ENCODE results near the gene LRP8.

LRP8 gene

GRCh38 chr1:53238197-53239155 is 89.4 kb downstream of the LRP8 start, which contains the start of gene MAGOH:
MAGOH (minus strand) TSS chr1:53238518; CDS start chr1:53238448, 70 bp downstream.
- peak; percentile 94 for DNase-seq (ENCODE audit: extremely low read depth, insufficient read length)
- H3K36me3 ChIP-seq (ENCODE audit: control insufficient read depth, insufficient read depth, low read length) = peaks cover 2% of the 10 kb centered on the region; the same call in 1 of the 2 replicates
- H3K27me3 ChIP-seq (replicated peaks; ENCODE audit: control insufficient read depth, insufficient read depth, low read length) = no peaks in the 10 kb centered on the region
- TF ChIP-seq CTCF (IDR thresholded peaks at IDR 0.05; ENCODE audit: insufficient read depth, low read length, poor library complexity, severe bottlenecking) = no peak
- H3K4me3 ChIP-seq (replicated peaks; ENCODE audit: low read depth, low read length) = peak within 1 kb of the TSS; percentile 85

- DNase-seq (ENCODE audit: extremely low read depth, insufficient read length) = no peak
- H3K36me3 ChIP-seq (ENCODE audit: control insufficient read depth, insufficient read depth, low read length) = peaks cover 2% of the 10 kb centered on the region; the same call in 1 of the 2 replicates
- no peak for TF ChIP-seq CTCF (IDR thresholded peaks at IDR 0.05; ENCODE audit: insufficient read depth, low read length, poor library complexity, severe bottlenecking)
- H3K27me3 ChIP-seq (replicated peaks; ENCODE audit: control insufficient read depth, insufficient read depth, low read length) = no peaks in the 10 kb centered on the region
- H3K4me3 ChIP-seq (replicated peaks; ENCODE audit: low read depth, low read length) = peak overlapping the region; percentile 85
Measured at GRCh38 chr1:53237638-53238037, 90.2 kb downstream of the LRP8 start.

GRCh38 chr1:53220962-53221286 is 106.9 kb downstream of the LRP8 start:
- no peak for TF ChIP-seq CTCF (IDR thresholded peaks at IDR 0.05; ENCODE audit: insufficient read depth, low read length, poor library complexity, severe bottlenecking)
- no peaks in the 10 kb centered on the region for H3K27me3 ChIP-seq (replicated peaks; ENCODE audit: control insufficient read depth, insufficient read depth, low read length)
- H3K4me3 ChIP-seq (replicated peaks; ENCODE audit: low read depth, low read length) = peak overlapping the region; percentile 92
- peaks cover 7% of the 10 kb centered on the region for H3K36me3 ChIP-seq (ENCODE audit: control insufficient read depth, insufficient read depth, low read length)
- DNase-seq (ENCODE audit: extremely low read depth, insufficient read length) = no peak

GRCh38 chr1:53220171-53220961 is 107.5 kb downstream of the LRP8 start, which contains the start of gene CZIB:
CZIB (minus strand) TSS chr1:53220634; CDS start chr1:53220575, 59 bp downstream.
- Histone ChIP-seq H3K27me3 (replicated peaks; ENCODE audit: control insufficient read depth, insufficient read depth, low read length) (no peaks in the 10 kb centered on the region), H3K4me3 (replicated peaks; ENCODE audit: low read depth, low read length) (peak within 1 kb of the TSS; percentile 92), H3K36me3 (ENCODE audit: control insufficient read depth, insufficient read depth, low read length) (peaks cover 5% of the 10 kb centered on the region)
- TF ChIP-seq CTCF (IDR thresholded peaks at IDR 0.05; ENCODE audit: insufficient read depth, low read length, poor library complexity, severe bottlenecking) = no peak
- peak; percentile 96 for DNase-seq (ENCODE audit: extremely low read depth, insufficient read length)

- no peak for DNase-seq (ENCODE audit: extremely low read depth, insufficient read length)
- Histone ChIP-seq H3K27me3 (replicated peaks; ENCODE audit: control insufficient read depth, insufficient read depth, low read length) (no peaks in the 10 kb centered on the region), H3K36me3 (ENCODE audit: control insufficient read depth, insufficient read depth, low read length) (peaks cover 5% of the 10 kb centered on the region), H3K4me3 (replicated peaks; ENCODE audit: low read depth, low read length) (peak overlapping the region; percentile 92)
- TF ChIP-seq CTCF (IDR thresholded peaks at IDR 0.05; ENCODE audit: insufficient read depth, low read length, poor library complexity, severe bottlenecking) = no peak
Measured at GRCh38 chr1:53219711-53220110, 108.2 kb downstream of the LRP8 start.
